BE2C (cell line): ENCODE measurements around the gene BTD.

ENCODE experiments used
- DNase-seq: peaks from one replicate; pipeline ENCODE4 v3.0.0-alpha.2; 2020
- H3K27me3 ChIP-seq: fragments of 250-450 bp; sonication (Bioruptor Pico); 2 replicates; pipeline ENCODE4 v1.5.1; 2020; ENCODE audit warnings: mild to moderate bottlenecking
- H3K36me3 ChIP-seq: fragments of 250-450 bp; sonication (Bioruptor Pico); 2 replicates; pipeline ENCODE4 v1.5.1; 2020; ENCODE audit warnings: mild to moderate bottlenecking
- H3K4me1 ChIP-seq: fragments of 250-450 bp; sonication (Bioruptor Pico); 2 replicates; pipeline ENCODE4 v1.5.1; 2020
- H3K4me3 ChIP-seq: 2 replicates; pipeline ENCODE4 v1.5.1; 2011; ENCODE audit warnings: low read depth, low read length
- H3K9me3 ChIP-seq: fragments of 250-450 bp; sonication (Bioruptor Pico); 2 replicates; pipeline ENCODE4 v1.5.1; 2020
- TF ChIP-seq, protein P1 (sequence below): IDR thresholded peaks from 2 replicates; pipeline ENCODE4 v1.5.1; 2012; ENCODE audit warnings: mild to moderate bottlenecking, low read depth, low read length

The BTD gene

DNA sequence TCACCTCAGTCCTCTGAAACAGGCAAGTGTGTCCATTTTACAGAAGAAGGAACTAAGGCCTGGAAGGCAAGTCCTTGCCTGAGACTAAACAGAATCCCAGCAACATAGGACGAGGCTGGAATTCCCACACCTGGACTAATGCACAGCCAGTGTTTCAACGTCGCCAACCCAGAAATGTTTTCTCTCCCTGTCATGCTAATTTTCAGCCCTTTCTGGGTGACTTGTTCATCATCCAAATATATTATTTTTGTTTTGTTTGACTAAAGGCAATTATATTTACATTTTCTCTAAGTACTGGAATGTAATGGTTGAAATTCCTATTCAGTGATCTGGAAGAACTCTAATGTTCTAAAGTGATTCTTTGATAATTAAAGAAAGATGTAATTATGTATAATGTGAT, 51.8 kb downstream of the BTD start:
- TF ChIP-seq, protein P1, sequence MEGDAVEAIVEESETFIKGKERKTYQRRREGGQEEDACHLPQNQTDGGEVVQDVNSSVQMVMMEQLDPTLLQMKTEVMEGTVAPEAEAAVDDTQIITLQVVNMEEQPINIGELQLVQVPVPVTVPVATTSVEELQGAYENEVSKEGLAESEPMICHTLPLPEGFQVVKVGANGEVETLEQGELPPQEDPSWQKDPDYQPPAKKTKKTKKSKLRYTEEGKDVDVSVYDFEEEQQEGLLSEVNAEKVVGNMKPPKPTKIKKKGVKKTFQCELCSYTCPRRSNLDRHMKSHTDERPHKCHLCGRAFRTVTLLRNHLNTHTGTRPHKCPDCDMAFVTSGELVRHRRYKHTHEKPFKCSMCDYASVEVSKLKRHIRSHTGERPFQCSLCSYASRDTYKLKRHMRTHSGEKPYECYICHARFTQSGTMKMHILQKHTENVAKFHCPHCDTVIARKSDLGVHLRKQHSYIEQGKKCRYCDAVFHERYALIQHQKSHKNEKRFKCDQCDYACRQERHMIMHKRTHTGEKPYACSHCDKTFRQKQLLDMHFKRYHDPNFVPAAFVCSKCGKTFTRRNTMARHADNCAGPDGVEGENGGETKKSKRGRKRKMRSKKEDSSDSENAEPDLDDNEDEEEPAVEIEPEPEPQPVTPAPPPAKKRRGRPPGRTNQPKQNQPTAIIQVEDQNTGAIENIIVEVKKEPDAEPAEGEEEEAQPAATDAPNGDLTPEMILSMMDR, result no peak
- no peaks in the 10 kb centered on the region for H3K4me1 ChIP-seq
- H3K36me3 ChIP-seq, result no peaks in the 10 kb centered on the region
- no peak overlapping the region for H3K4me3 ChIP-seq
- no peak for DNase-seq
- H3K27me3 ChIP-seq, result no peaks in the 10 kb centered on the region
- no peaks in the 10 kb centered on the region for H3K9me3 ChIP-seq

DNA sequence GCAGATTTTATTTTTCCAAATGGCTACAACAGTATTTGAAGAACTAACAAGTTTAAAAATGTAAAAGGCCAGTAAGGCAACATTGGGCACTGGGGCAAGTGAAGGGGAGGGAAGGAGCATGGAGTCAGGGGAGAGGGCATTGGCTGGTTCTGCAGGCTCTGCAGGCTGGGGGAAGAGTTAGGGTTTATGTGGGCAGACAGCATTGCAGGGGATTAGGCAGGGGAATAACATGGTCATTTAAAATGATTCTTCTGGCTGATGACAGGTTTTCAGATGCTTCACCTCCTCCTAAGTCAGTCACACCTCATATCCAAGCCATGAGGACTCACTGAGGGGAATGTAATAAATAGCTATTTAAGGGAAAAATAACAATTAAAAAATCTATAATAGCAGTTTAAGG, 52.6 kb downstream of the BTD start:
- no peaks in the 10 kb centered on the region for H3K9me3 ChIP-seq
- DNase-seq, result no peak
- TF ChIP-seq, protein P1, result no peak
- H3K36me3 ChIP-seq, result no peaks in the 10 kb centered on the region
- no peaks in the 10 kb centered on the region for H3K4me1 ChIP-seq
- H3K4me3 ChIP-seq, result no peak overlapping the region
- no peaks in the 10 kb centered on the region for H3K27me3 ChIP-seq

DNA sequence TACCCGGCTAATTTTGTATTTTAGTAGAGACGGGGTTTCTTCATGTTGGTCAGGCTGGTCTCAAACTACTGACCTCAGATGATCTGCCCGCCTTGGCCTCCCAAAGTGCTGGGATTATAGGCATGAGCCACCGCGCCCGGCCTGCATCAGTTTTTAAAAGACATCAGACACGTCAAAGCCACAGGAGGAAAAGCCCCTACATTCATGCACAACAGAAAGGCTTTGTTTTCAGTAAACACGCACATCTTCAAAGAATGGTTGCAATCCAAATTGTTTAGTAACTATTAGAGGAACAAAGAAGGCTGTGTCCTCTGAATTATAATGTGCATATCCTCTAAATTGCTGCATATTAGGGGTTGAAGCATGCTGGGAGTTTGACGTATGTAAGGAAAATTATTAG, 53.3 kb downstream of the BTD start:
- TF ChIP-seq, protein P1, result no peak
- Histone ChIP-seq H3K36me3 (no peaks in the 10 kb centered on the region), H3K9me3 (no peaks in the 10 kb centered on the region), H3K27me3 (no peaks in the 10 kb centered on the region), H3K4me3 (no peak overlapping the region), H3K4me1 (no peaks in the 10 kb centered on the region)
- DNase-seq, result no peak

DNA sequence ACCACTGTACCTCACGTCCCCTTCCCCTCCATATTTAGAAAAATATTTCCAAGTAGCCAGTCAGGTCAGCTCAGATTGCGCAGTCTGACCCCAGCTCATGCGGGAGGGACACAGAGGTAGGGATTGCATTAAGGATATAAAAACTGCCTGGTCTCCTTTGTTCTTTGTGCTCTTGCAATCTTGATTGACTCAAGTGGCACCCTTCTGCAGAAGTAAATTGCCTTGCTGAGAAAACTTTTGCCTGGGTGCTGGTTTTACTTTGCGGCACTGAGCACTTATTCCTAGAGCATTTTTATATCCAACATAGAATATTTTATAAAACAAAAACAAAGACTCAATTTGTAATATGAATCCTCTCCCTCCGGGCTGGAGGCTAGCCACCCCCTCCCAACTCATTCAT, 54.8 kb downstream of the BTD start:
- H3K36me3 ChIP-seq, result no peaks in the 10 kb centered on the region
- no peak overlapping the region for H3K4me3 ChIP-seq
- H3K27me3 ChIP-seq, result no peaks in the 10 kb centered on the region
- TF ChIP-seq, protein P1, result no peak
- H3K4me1 ChIP-seq, result no peaks in the 10 kb centered on the region
- H3K9me3 ChIP-seq, result no peaks in the 10 kb centered on the region
- no peak for DNase-seq

DNA sequence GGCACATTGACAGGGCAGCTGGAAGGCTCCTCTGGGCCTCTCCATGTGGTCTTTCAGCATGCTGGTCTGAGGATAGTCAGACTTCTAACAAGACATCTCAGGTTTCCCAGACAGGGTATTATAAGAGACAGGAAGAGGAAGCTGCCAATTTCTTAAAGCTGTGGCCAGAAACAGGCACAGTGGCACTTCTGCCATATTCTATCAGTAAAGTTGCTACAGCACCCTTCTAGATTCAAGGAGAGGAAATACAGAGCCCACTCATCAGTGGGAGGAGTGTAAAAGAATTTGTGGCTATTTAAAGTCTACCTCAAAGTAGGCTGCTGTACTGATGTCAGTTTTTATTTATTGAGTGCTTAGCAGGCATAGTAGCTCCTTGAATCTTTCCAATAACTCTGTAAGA, 55.5 kb downstream of the BTD start:
- no peaks in the 10 kb centered on the region for H3K27me3 ChIP-seq
- no peak for DNase-seq
- H3K36me3 ChIP-seq, result no peaks in the 10 kb centered on the region
- H3K4me1 ChIP-seq, result no peaks in the 10 kb centered on the region
- TF ChIP-seq, protein P1, result no peak
- no peak overlapping the region for H3K4me3 ChIP-seq
- H3K9me3 ChIP-seq, result no peaks in the 10 kb centered on the region

DNA sequence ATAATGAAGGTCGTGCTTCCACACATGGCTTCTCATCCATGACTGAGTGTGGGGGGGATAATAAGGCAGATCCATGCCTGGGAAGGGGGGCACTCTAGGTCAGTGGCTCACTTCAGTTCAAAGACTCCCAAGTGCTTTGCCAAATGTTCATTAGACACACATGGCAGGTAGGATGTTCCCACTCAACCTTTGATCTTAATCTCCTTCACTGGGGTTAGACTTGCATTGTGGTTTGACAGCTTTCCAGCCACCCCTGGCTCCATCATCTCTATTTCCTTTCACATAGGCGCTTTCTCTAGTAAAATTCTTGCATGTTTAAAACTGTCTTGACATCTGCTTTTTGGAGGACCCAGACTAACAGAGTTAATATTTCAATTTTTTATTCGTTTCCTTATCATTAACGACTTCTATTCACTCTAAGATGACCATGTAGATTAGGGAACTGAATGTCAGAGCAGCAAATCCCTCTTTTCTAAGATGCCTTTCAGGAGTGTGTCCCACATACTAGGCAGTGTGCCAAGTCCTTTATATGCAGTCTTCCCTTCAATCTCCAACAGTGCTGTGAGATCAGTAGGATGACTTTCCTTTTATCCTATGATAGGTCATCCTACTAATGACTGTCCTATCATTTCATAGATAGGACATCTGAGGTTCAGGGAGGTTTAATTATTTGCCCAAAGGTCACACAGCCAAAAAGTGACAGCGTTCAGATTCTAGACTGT, 57.9 kb downstream of the BTD start:
- no peaks in the 10 kb centered on the region for H3K4me1 ChIP-seq
- no peak overlapping the region for H3K4me3 ChIP-seq
- DNase-seq, result no peak
- H3K9me3 ChIP-seq, result no peaks in the 10 kb centered on the region
- TF ChIP-seq, protein P1, result no peak
- H3K27me3 ChIP-seq, result no peaks in the 10 kb centered on the region
- no peaks in the 10 kb centered on the region for H3K36me3 ChIP-seq
